CD4-positive, CD25-positive, alpha-beta regulatory T cell (primary cell): Measurements from ENCODE around the gene CXCL5. TPM values are rescaled to one million over a fixed set of nuclear protein-coding genes. Genes with fewer than 3 reads are reported as not detected.

ENCODE experiments used
- ATAC-seq, 2 donors: fragments of 150-1000 bp; cut with Tn5 transposase; one replicate each; pipeline ENCODE4 v1.10.0; 2021; ENCODE audit warnings: low read depth in 2 of 2, moderate number of reproducible peaks in 2 of 2, moderate library complexity in 1 of 2
- DNase-seq, 3 donors: peaks; one replicate each; pipeline versions ENCODE4 v3.0.0 to v3.0.0-alpha.2; 2012 to 2022; ENCODE audit warnings: mixed read lengths in 1 of 3
- H3K27ac ChIP-seq: one replicate; pipeline ENCODE4 v1.7.0; 2013; ENCODE audit warnings: mild to moderate bottlenecking, low read length; ENCODE audit not compliant: insufficient read depth, poor library complexity, severe bottlenecking
- H3K27me3 ChIP-seq: one replicate; pipeline ENCODE4 v1.7.0; 2013; ENCODE audit warnings: low read length; ENCODE audit not compliant: control insufficient read depth, insufficient read depth
- H3K36me3 ChIP-seq: one replicate; pipeline ENCODE4 v1.7.0; 2013; ENCODE audit warnings: mild to moderate bottlenecking, low read length, moderate library complexity; ENCODE audit not compliant: control insufficient read depth, insufficient read depth
- H3K4me1 ChIP-seq: 2 replicates; pipeline ENCODE4 v1.7.0; 2013; ENCODE audit warnings: mild to moderate bottlenecking, low read length; ENCODE audit not compliant: insufficient read depth, control insufficient read depth, poor library complexity, severe bottlenecking
- H3K4me3 ChIP-seq: one replicate; pipeline ENCODE4 v1.7.0; 2013; ENCODE audit warnings: low read depth, mild to moderate bottlenecking, low read length, moderate library complexity
- H3K9me3 ChIP-seq, 2 experiments: 1 replicate in 1 of 2; 2 replicates in 1 of 2; pipeline ENCODE4 v1.7.0; 2013; ENCODE audit warnings: low read length in 2 of 2, mild to moderate bottlenecking in 1 of 2, moderate library complexity in 1 of 2; ENCODE audit not compliant: control insufficient read depth in 2 of 2
- H3K27ac Mint-ChIP-seq, 3 donors: one replicate each; pipeline ENCODE4 v1.8.0; 2020 to 2022; ENCODE audit warnings: mild to moderate bottlenecking in 3 of 3, mixed read lengths in 3 of 3, moderate library complexity in 2 of 3
- H3K27me3 Mint-ChIP-seq: one replicate; pipeline ENCODE4 v1.8.0; 2022; ENCODE audit warnings: mild to moderate bottlenecking, mixed read lengths
- H3K36me3 Mint-ChIP-seq: one replicate; pipeline ENCODE4 v1.8.0; 2020; ENCODE audit warnings: mixed read lengths
- H3K4me1 Mint-ChIP-seq, 4 donors: one replicate each; pipeline ENCODE4 v1.8.0; 2020 to 2022; ENCODE audit warnings: mixed read lengths in 4 of 4, mild to moderate bottlenecking in 1 of 4
- H3K4me3 Mint-ChIP-seq, 4 donors: one replicate each; pipeline ENCODE4 v1.8.0; 2020 to 2022; ENCODE audit warnings: mild to moderate bottlenecking in 4 of 4, mixed read lengths in 4 of 4, moderate library complexity in 3 of 4
- H3K9me3 Mint-ChIP-seq, 7 donors: one replicate each; pipeline ENCODE4 v1.8.0; 2020 to 2022; ENCODE audit warnings: mixed read lengths in 7 of 7, mild to moderate bottlenecking in 3 of 7, moderate library complexity in 2 of 7
- polyA plus RNA-seq, 4 donors: library from polyadenylated mRNA; unstranded; fragments of 300-500 nt; fragmentation: Illumina TruSeq; gene quantifications; one replicate each; pipeline ENCODE4 v1.2.3, GENCODE V29; 2021
- total RNA-seq: library from RNA; stranded (reverse); gene quantifications from one replicate; pipeline ENCODE4 v1.2.3, GENCODE V29; 2022

CXCL5 gene
- total and polyA plus RNA-seq, 5 donors from 2014 or later = 0.59 TPM; not detected in 4

DNA sequence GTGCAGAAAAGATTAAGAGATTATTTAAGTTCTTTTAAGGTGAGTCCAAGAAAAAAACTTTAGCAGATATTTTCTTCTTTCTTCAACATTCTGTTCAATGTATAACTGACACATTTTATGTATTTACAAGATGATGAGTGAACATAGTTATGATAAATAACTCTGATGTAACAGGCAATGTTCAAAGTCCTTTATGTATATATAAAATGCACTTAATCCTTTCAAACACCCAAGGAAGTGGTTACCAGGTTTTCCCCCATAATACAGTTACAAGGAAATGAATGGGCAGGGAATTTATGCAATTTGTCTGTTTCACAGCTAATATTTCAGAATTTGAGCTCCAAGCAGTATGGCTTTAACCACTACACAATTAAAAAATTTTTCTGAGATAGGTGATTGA is 31.8 kb upstream of the CXCL5 start:
- ATAC-seq = no peak
- H3K4me3 ChIP-seq = no peak overlapping the region
- Mint-ChIP-seq H3K27me3 (no peaks in the 10 kb centered on the region), H3K9me3 (peaks cover 0 to 9% (median 0%) of the 10 kb centered on the region in 7 donors), H3K4me3 (no peak overlapping the region), H3K4me1 (no peaks in the 10 kb centered on the region), H3K36me3 (no peaks in the 10 kb centered on the region), H3K27ac (no peak overlapping the region)
- no peaks in the 10 kb centered on the region for H3K4me1 ChIP-seq
- no peaks in the 10 kb centered on the region for H3K27me3 ChIP-seq
- H3K9me3 ChIP-seq = no peaks in the 10 kb centered on the region
- no peaks in the 10 kb centered on the region for H3K36me3 ChIP-seq
- no peak for DNase-seq
- no peak overlapping the region for H3K27ac ChIP-seq

DNA sequence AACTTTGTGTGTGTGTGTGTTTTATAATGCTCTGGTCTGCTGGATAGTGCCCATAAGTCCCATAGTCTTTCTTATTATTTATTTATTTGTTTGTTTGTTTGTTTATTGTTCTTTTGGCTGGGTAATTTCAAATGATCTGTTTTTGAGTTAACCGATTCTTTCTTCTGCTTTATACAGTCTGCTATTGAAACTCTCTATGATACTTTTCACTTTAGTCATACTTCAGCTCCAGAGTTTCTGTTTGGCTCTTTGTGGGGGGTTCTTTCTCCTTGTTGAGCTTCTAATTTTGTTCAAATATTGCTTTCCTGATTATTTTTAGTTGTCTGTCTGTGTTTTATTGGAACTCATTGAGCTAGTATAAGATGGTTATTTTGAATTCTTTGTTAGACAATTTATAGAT is 30.0 kb upstream of the CXCL5 start:
- Mint-ChIP-seq H3K9me3 (peaks cover 0 to 9% (median 0%) of the 10 kb centered on the region in 7 donors), H3K27ac (no peak overlapping the region), H3K4me3 (no peak overlapping the region), H3K27me3 (no peaks in the 10 kb centered on the region), H3K36me3 (no peaks in the 10 kb centered on the region), H3K4me1 (no peaks in the 10 kb centered on the region)
- no peak overlapping the region for H3K27ac ChIP-seq
- no peak for ATAC-seq
- H3K27me3 ChIP-seq = no peaks in the 10 kb centered on the region
- H3K4me3 ChIP-seq = no peak overlapping the region
- no peak for DNase-seq
- H3K4me1 ChIP-seq = no peaks in the 10 kb centered on the region
- H3K36me3 ChIP-seq = no peaks in the 10 kb centered on the region
- no peaks in the 10 kb centered on the region for H3K9me3 ChIP-seq

DNA sequence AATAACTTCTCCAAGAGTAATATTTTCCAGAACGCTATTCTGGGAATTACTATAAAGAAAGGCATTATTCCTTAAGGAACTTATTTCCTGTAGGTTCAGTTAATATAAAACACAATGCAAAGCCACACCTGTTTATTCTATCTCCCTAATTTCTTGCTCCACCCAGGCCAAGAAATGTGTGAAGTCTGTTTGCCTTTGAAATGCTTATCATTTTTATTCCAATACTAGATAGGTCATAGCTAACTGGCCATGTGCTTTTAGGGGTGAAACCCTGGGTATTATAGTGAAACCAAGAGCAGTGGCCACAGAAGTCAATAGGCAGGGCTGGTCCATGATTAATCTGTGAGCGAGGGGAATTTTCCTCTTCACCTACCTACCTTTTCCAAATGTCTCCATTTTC is 25.2 kb upstream of the CXCL5 start:
- H3K36me3 Mint-ChIP-seq = no peaks in the 10 kb centered on the region
- no peaks in the 10 kb centered on the region for H3K4me1 Mint-ChIP-seq

GRCh38 chr4:74021601-74022000 is 23.1 kb upstream of the CXCL5 start:
- H3K4me3 ChIP-seq = no peak overlapping the region
- no peaks in the 10 kb centered on the region for H3K9me3 ChIP-seq
- no peak for DNase-seq
- Mint-ChIP-seq H3K36me3 (no peaks in the 10 kb centered on the region), H3K27me3 (no peaks in the 10 kb centered on the region), H3K4me1 (no peaks in the 10 kb centered on the region), H3K4me3 (no peak overlapping the region), H3K9me3 (peaks cover 0 to 8% (median 0%) of the 10 kb centered on the region in 7 donors), H3K27ac (no peak overlapping the region)
- no peaks in the 10 kb centered on the region for H3K4me1 ChIP-seq
- no peaks in the 10 kb centered on the region for H3K36me3 ChIP-seq
- ATAC-seq = no peak
- H3K27me3 ChIP-seq = no peaks in the 10 kb centered on the region
- H3K27ac ChIP-seq = no peak overlapping the region

More for the DNA sequence above, 25.2 kb upstream of the CXCL5 start:
- no peak overlapping the region for H3K4me3 ChIP-seq
- H3K4me1 ChIP-seq = no peaks in the 10 kb centered on the region
- Mint-ChIP-seq H3K27me3 (no peaks in the 10 kb centered on the region), H3K27ac (no peak overlapping the region), H3K9me3 (peaks cover 0 to 9% (median 2%) of the 10 kb centered on the region in 7 donors), H3K4me3 (no peak overlapping the region)
- H3K9me3 ChIP-seq = no peaks in the 10 kb centered on the region
- no peaks in the 10 kb centered on the region for H3K36me3 ChIP-seq
- H3K27ac ChIP-seq = no peak overlapping the region
- no peak for DNase-seq
- ATAC-seq = no peak
- no peaks in the 10 kb centered on the region for H3K27me3 ChIP-seq

- H3K4me3 Mint-ChIP-seq = no peak overlapping the region
- H3K36me3 Mint-ChIP-seq = no peaks in the 10 kb centered on the region
- Histone ChIP-seq H3K9me3 (no peaks in the 10 kb centered on the region), H3K27me3 (no peaks in the 10 kb centered on the region), H3K27ac (no peak overlapping the region), H3K4me1 (no peaks in the 10 kb centered on the region), H3K4me3 (no peak overlapping the region), H3K36me3 (no peaks in the 10 kb centered on the region)
- peaks cover 0 to 6% (median 0%) of the 10 kb centered on the region in 7 donors for H3K9me3 Mint-ChIP-seq
- DNase-seq (no peak), ATAC-seq (no peak)
- no peaks in the 10 kb centered on the region for H3K27me3 Mint-ChIP-seq
- H3K4me1 Mint-ChIP-seq = no peaks in the 10 kb centered on the region
- no peak overlapping the region for H3K27ac Mint-ChIP-seq
Measured at GRCh38 chr4:74018771-74019170, 20.3 kb upstream of the CXCL5 start.

DNA sequence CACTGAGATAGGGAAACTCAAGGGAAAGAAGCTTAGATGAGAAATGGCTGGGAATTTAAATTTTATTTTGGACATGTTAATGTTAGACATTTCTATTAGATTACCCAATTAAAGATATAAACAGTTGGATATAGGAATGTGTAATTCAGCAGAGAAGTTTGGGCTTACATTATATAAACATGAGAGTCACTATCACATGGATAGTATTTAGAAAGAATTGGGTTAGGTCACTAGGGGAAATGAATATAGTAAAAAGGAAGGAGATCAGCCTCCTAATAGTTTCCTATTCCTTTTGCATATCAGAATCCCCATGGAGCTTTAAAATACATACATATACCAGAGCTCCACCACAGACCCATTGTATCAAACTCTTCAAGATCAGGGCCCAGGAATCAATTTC is 19.6 kb upstream of the CXCL5 start:
- no peaks in the 10 kb centered on the region for H3K27me3 ChIP-seq
- H3K4me1 ChIP-seq = no peaks in the 10 kb centered on the region
- H3K4me1 Mint-ChIP-seq = no peaks in the 10 kb centered on the region
- H3K4me3 Mint-ChIP-seq = no peak overlapping the region
- H3K27ac Mint-ChIP-seq = no peak overlapping the region
- ATAC-seq = no peak
- no peaks in the 10 kb centered on the region for H3K36me3 Mint-ChIP-seq
- H3K27ac ChIP-seq = no peak overlapping the region
- peaks cover 0 to 6% (median 0%) of the 10 kb centered on the region in 7 donors for H3K9me3 Mint-ChIP-seq
- H3K4me3 ChIP-seq = no peak overlapping the region
- no peak for DNase-seq
- no peaks in the 10 kb centered on the region for H3K36me3 ChIP-seq
- no peaks in the 10 kb centered on the region for H3K27me3 Mint-ChIP-seq
- H3K9me3 ChIP-seq = no peaks in the 10 kb centered on the region

DNA sequence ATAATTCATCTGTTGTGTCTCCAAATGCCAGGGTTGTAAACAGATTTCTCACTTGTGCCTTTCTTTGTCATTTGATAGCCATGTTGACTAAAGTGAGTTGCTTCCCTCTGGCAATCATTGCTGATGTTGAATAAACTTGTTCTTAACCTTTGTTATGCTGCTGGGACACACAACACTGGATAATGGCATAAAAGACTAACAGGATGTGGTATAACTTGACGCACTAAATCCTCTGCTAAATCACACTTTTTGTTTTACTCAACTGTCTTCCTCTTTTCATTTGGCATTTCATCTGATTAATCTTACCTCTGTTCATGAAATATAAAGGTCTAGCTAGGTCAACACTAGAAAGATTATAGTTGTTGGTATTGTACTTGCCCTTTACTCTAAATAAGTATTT is 17.6 kb upstream of the CXCL5 start:
- no peak overlapping the region for H3K27ac ChIP-seq
- H3K4me3 Mint-ChIP-seq = no peak overlapping the region
- no peaks in the 10 kb centered on the region for H3K36me3 Mint-ChIP-seq
- H3K36me3 ChIP-seq = no peaks in the 10 kb centered on the region
- no peak for ATAC-seq
- no peak overlapping the region for H3K27ac Mint-ChIP-seq
- H3K4me3 ChIP-seq = no peak overlapping the region
- H3K4me1 Mint-ChIP-seq = no peaks in the 10 kb centered on the region
- H3K27me3 ChIP-seq = no peaks in the 10 kb centered on the region
- H3K27me3 Mint-ChIP-seq = no peaks in the 10 kb centered on the region
- no peak for DNase-seq
- H3K9me3 ChIP-seq = no peaks in the 10 kb centered on the region
- H3K9me3 Mint-ChIP-seq = peaks cover 0 to 6% (median 0%) of the 10 kb centered on the region in 7 donors
- H3K4me1 ChIP-seq = no peaks in the 10 kb centered on the region

DNA sequence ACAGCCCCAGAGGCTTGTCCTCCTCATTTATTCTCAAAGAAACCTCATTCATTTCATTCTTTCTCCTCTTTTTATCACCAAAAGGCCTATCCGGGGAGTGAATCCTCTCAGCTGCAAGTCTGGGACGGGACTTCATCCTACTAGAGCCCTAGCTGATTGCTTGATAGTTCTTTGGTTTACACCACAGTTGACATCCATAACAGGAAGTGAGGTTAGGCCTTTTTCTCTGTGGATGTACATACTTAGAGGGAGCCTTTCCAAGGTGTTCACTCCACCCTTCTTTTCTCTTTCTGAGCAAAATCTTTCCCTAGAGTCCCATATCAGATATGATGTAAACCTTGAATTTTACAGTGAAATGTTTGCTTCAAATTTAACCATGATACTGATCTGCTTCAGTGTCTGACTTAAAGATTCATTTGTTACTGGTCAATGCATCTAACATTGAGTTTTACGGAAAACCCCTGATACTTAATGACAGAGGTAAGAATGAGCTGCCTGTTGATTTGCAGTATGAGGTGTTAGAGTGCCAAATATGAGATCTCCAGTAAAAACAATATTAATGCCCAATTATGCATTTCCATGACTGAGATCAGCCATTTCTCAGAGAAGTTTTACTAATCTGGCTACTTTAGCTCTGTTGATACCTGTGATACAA is 16.8 kb upstream of the CXCL5 start:
- no peaks in the 10 kb centered on the region for H3K4me1 Mint-ChIP-seq
- H3K4me3 ChIP-seq = no peak overlapping the region
- DNase-seq = no peak
- H3K9me3 Mint-ChIP-seq = peaks cover 0 to 6% (median 2%) of the 10 kb centered on the region in 7 donors
- H3K27ac ChIP-seq = no peak overlapping the region
- H3K27ac Mint-ChIP-seq = no peak overlapping the region
- H3K27me3 ChIP-seq = no peaks in the 10 kb centered on the region
- no peak for ATAC-seq
- no peak overlapping the region for H3K4me3 Mint-ChIP-seq
- no peaks in the 10 kb centered on the region for H3K36me3 ChIP-seq
- no peaks in the 10 kb centered on the region for H3K27me3 Mint-ChIP-seq
- no peaks in the 10 kb centered on the region for H3K4me1 ChIP-seq
- H3K36me3 Mint-ChIP-seq = no peaks in the 10 kb centered on the region
- H3K9me3 ChIP-seq = no peaks in the 10 kb centered on the region
